PC-9 (cell line): ENCODE data around the gene MED16.
"Not testable (repeated sequence)": the region's sequence is repeated elsewhere in the genome, so short reads cannot be mapped to it uniquely, and the experiment has no call there.

ENCODE experiments used
- EZH2 ChIP-seq: fragments of 200-600 bp; sonication (generic); IDR thresholded peaks from 2 replicates; pipeline ENCODE4 v1.8.0; 2017; ENCODE audit warnings: antibody characterized with exemption, low read depth
- TF ChIP-seq, protein P1 (sequence below): fragments of 200-600 bp; sonication (generic); conservative IDR thresholded peaks from 2 replicates; pipeline ENCODE4 v1.6.1; 2017; ENCODE audit warnings: mixed run types, antibody characterized with exemption, mild to moderate bottlenecking, moderate library complexity

DNA sequence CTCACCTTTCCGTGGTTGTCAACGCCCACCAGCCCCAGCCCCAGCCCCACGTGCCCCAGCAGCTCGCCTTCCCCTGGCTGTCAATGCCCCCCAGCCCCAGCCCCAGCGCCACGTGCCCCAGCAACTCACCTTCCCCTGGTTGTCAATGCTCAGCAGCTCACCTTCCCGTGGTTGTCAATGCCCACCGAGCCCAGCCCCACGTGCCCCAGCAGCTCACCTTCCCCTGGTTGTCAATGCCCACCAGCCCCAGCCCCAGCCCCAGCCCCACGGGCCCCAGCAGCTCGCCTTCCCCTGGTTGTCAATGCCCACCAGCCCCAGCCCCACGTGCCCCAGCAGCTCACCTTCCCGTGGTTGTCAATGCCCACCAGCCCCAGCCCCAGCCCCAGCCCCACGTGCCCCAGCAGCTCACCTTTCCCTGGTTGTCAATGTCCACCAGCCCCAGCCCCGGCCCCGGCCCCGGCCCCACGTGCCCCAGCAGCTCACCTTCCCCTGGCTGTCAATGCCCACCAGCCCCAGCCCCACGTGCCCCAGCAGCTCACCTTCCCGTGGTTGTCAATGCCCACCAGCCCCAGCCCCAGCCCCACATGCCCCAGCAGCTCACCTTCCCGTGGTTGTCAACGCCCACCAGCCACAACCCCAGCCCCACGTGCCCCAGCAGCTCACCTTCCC lies 14.9 kb downstream of the MED16 start:
- TF ChIP-seq, protein P1, sequence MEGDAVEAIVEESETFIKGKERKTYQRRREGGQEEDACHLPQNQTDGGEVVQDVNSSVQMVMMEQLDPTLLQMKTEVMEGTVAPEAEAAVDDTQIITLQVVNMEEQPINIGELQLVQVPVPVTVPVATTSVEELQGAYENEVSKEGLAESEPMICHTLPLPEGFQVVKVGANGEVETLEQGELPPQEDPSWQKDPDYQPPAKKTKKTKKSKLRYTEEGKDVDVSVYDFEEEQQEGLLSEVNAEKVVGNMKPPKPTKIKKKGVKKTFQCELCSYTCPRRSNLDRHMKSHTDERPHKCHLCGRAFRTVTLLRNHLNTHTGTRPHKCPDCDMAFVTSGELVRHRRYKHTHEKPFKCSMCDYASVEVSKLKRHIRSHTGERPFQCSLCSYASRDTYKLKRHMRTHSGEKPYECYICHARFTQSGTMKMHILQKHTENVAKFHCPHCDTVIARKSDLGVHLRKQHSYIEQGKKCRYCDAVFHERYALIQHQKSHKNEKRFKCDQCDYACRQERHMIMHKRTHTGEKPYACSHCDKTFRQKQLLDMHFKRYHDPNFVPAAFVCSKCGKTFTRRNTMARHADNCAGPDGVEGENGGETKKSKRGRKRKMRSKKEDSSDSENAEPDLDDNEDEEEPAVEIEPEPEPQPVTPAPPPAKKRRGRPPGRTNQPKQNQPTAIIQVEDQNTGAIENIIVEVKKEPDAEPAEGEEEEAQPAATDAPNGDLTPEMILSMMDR = not testable (repeated sequence)
- not testable (repeated sequence) for TF ChIP-seq EZH2
